Endothelial cell of umbilical vein (primary cell): ENCODE data around the gene OTOP1. TPM values are rescaled to one million over a fixed set of nuclear protein-coding genes. Genes with fewer than 3 reads are reported as not detected.

Experiments used
- BruUV-seq: library from RNA; stranded (reverse); fragments of 400-500 nt; replicated peaks from 2 replicates; lab custom pipeline; 2021; lab: Mats Ljungman, UMichigan
- CTCF ChIA-PET: fragments of 300-600, 350-600 bp; sonication (Branson Sonifier 250); formaldehyde crosslinking; loops from one replicate; lab custom pipeline; 2021; ENCODE audit warnings: antibody characterized with exemption, inconsistent platforms; lab: Charles Lee
- POLR2A ChIA-PET: fragments of 300-600, 350-600 bp; sonication (Branson Sonifier 250); formaldehyde crosslinking; loops from one replicate; lab custom pipeline; 2021; ENCODE audit warnings: antibody characterized with exemption, inconsistent platforms; lab: Charles Lee
- DNase-seq: peaks from one replicate; pipeline ENCODE4 v3.0.0-alpha.2; 2011; ENCODE audit warnings: low read depth, low spot score
- FAIRE-seq: peaks from 2 replicates; lab custom pipeline; 2011; peaks lifted over from hg19 to GRCh38; lab: Jason Lieb, UNC
- H2AFZ ChIP-seq: 2 replicates; pipeline ENCODE4 v1.6.0; 2012; ENCODE audit warnings: low read depth, low read length, control low read depth, inconsistent platforms
- H3K27ac ChIP-seq: 2 replicates; pipeline ENCODE4 v1.5.1; 2011; ENCODE audit warnings: low read depth, mild to moderate bottlenecking, control low read depth, low read length, moderate library complexity; ENCODE audit not compliant: insufficient read depth
- H3K27me3 ChIP-seq, 2 experiments: 2 replicates each; pipeline versions ENCODE4 v1.6.0 to v1.6.1; 2011; ENCODE audit warnings: low read length in 2 of 2, mixed read lengths in 1 of 2; ENCODE audit not compliant: control insufficient read depth in 2 of 2, insufficient read depth in 2 of 2
- H3K36me3 ChIP-seq, 2 experiments: 2 replicates in 1 of 2; 3 replicates in 1 of 2; pipeline ENCODE4 v1.5.1; 2011; ENCODE audit warnings: low read length in 2 of 2, mild to moderate bottlenecking in 1 of 2, moderate library complexity in 1 of 2; ENCODE audit not compliant: control insufficient read depth in 2 of 2, insufficient read depth in 2 of 2; ENCODE audit errors: extremely low read depth in 1 of 2
- H3K4me1 ChIP-seq: 3 replicates; pipeline ENCODE4 v1.5.1; 2011; ENCODE audit warnings: mild to moderate bottlenecking, low read length; ENCODE audit not compliant: control insufficient read depth, insufficient read depth; ENCODE audit errors: extremely low read depth
- H3K4me2 ChIP-seq: 2 replicates; pipeline ENCODE4 v1.6.1; 2011; ENCODE audit warnings: low read length, control low read depth, mixed read lengths; ENCODE audit not compliant: insufficient read depth
- H3K4me3 ChIP-seq, 3 experiments: fragments of 200-600 bp in 1 of 3; sonication (generic), shearing (Covaris generic) in 1 of 3; replicated peaks in 1 of 3; 2 replicates each; pipeline ENCODE4 v1.5.1; 2011 to 2016; ENCODE audit warnings: control low read depth in 3 of 3, low read length in 3 of 3, mild to moderate bottlenecking in 2 of 3, inconsistent platforms in 1 of 3, low read depth in 1 of 3, moderate library complexity in 1 of 3; ENCODE audit not compliant: insufficient read depth in 1 of 3
- H3K79me2 ChIP-seq: 2 replicates; pipeline ENCODE4 v1.6.0; 2012; ENCODE audit warnings: low read length, inconsistent platforms; ENCODE audit not compliant: control insufficient read depth, insufficient read depth
- H3K9ac ChIP-seq: replicated peaks from 2 replicates; pipeline ENCODE3; 2011; ENCODE audit warnings: low read length, control low read depth; ENCODE audit not compliant: insufficient read depth; ENCODE audit errors: extremely low read depth
- H3K9me1 ChIP-seq: replicated peaks from 3 replicates; pipeline ENCODE4 v1.6.0; 2011; ENCODE audit warnings: mild to moderate bottlenecking, low read length; ENCODE audit not compliant: control insufficient read depth, insufficient read depth; ENCODE audit errors: extremely low read depth
- H3K9me3 ChIP-seq: replicated peaks from 2 replicates; pipeline ENCODE4 v1.5.1; 2012; ENCODE audit warnings: low read length, inconsistent platforms; ENCODE audit not compliant: control insufficient read depth, insufficient read depth
- H4K20me1 ChIP-seq: replicated peaks from 2 replicates; pipeline ENCODE3; 2011; ENCODE audit warnings: mild to moderate bottlenecking, low read length; ENCODE audit not compliant: control insufficient read depth, insufficient read depth; ENCODE audit errors: extremely low read depth
- EZH2 ChIP-seq: IDR thresholded peaks from 2 replicates; pipeline ENCODE4 v1.6.1; 2012; ENCODE audit warnings: borderline replicate concordance, low read depth, mild to moderate bottlenecking, moderate library complexity, low read length, inconsistent platforms; ENCODE audit not compliant: severe bottlenecking
- FOS ChIP-seq: IDR thresholded peaks from 2 replicates; pipeline ENCODE4 v1.6.1; 2011; ENCODE audit warnings: mild to moderate bottlenecking, low read length, moderate library complexity, borderline replicate concordance; ENCODE audit not compliant: insufficient read depth
- GATA2 ChIP-seq: IDR thresholded peaks from 2 replicates; pipeline ENCODE4 v1.7.0; 2011; ENCODE audit warnings: low read depth, mild to moderate bottlenecking, moderate library complexity, mixed read lengths, low read length; ENCODE audit not compliant: insufficient read length, insufficient read depth
- JUN ChIP-seq: IDR thresholded peaks from 2 replicates; pipeline ENCODE4 v1.6.1; 2011; ENCODE audit warnings: borderline replicate concordance, low read depth; ENCODE audit not compliant: insufficient read length, insufficient read depth
- MAX ChIP-seq: IDR thresholded peaks from 2 replicates; pipeline ENCODE4 v1.6.1; 2011; ENCODE audit not compliant: insufficient read depth, insufficient read length
- MYC ChIP-seq: IDR thresholded peaks from one replicate; pipeline ENCODE4 v1.6.1; 2011; ENCODE audit warnings: mild to moderate bottlenecking, low read depth, low read length
- POLR2A ChIP-seq: IDR thresholded peaks from 2 replicates; pipeline ENCODE4 v1.6.1; 2012; ENCODE audit warnings: low read depth, mild to moderate bottlenecking, control low read depth, low read length
- POLR2AphosphoS5 ChIP-seq: IDR thresholded peaks from 2 replicates; pipeline ENCODE4 v1.6.1; 2012; ENCODE audit warnings: low read depth, mild to moderate bottlenecking, control low read depth, low read length, moderate library complexity; ENCODE audit not compliant: insufficient read depth
- dilution Hi-C: fragments of 300-500 bp; cut with MboI; formaldehyde crosslinking; loops from one replicate; pipeline ENCODE4 v1.15.0; 2019; ENCODE audit warnings: low sequenced_read_pairs; ENCODE audit not compliant: extremely low pct_ligation_motif_present
- intact Hi-C: fragments of 100-400 bp; cut with micrococcal nuclease; formaldehyde crosslinking; loops from one replicate; pipeline ENCODE4 v1.10.0; 2022
- polyA plus RNA-seq, 4 experiments: library from polyadenylated mRNA; depleted of rRNA in 3 of 4; stranded (reverse) in 3 of 4; unstranded in 1 of 4; fragments of >200 nt; gene quantifications; 2 replicates each; pipeline versions ENCODE4 v1.2.1 to v1.2.3, GENCODE V29; 2011 to 2012; ENCODE audit warnings: missing spikeins in 1 of 4
- total RNA-seq: library from RNA; stranded (reverse); gene quantifications from 2 replicates; pipeline ENCODE4 v1.2.3, GENCODE V29; 2021
- TF ChIP-seq, protein P1 (sequence below), 2 donors: IDR thresholded peaks; 1 replicate in 1 of 2; 2 replicates in 1 of 2; pipeline ENCODE4 v1.5.1; 2011; ENCODE audit warnings: low read length in 2 of 2, mild to moderate bottlenecking in 2 of 2, moderate library complexity in 2 of 2, control low read depth in 1 of 2, inconsistent platforms in 1 of 2, low read depth in 1 of 2; ENCODE audit not compliant: insufficient read depth in 1 of 2; ENCODE audit errors: extremely low read depth in 1 of 2

OTOP1 gene
- total and polyA plus RNA-seq, 2 donors (not counting 3 experiments of a cell fraction or from before 2014, with no cell fraction given) = not detected

DNA sequence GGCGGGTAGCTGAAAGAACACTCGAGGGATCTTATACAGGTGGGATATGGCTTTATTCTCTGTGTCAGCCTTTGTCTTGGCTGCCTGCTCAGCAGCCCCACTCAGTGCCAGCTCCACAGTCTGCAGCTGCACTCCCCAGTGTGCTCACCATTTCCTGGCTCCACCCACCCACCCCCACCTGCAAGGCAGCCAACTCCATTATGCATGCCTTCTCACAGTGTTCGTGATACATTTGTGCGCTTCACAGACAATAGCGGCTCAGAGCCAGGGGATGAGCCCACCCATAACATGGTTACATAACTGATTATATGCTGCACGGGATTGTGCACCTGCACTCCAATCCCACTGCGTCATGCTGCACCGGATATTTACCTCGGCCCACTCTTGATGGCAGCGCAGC is 30.1 kb upstream of the OTOP1 start:
- Histone ChIP-seq H3K27me3 (no peaks in the 10 kb centered on the region), H2AFZ (no peak overlapping the region), H3K4me1 (no peaks in the 10 kb centered on the region), H3K9me3 (no peaks in the 10 kb centered on the region), H3K9ac (no peak overlapping the region), H4K20me1 (no peaks in the 10 kb centered on the region), H3K9me1 (no peaks in the 10 kb centered on the region), H3K4me2 (no peak overlapping the region), H3K4me3 (no peak overlapping the region), H3K27ac (no peak overlapping the region), H3K79me2 (no peaks in the 10 kb centered on the region), H3K36me3 (no peaks in the 10 kb centered on the region)
- no peak for FAIRE-seq
- dilution Hi-C loops (no loop called here), intact Hi-C loops (no loop called here)
- no peak for TF ChIP-seq FOS
- TF ChIP-seq POLR2A = no peak
- TF ChIP-seq, protein P1, sequence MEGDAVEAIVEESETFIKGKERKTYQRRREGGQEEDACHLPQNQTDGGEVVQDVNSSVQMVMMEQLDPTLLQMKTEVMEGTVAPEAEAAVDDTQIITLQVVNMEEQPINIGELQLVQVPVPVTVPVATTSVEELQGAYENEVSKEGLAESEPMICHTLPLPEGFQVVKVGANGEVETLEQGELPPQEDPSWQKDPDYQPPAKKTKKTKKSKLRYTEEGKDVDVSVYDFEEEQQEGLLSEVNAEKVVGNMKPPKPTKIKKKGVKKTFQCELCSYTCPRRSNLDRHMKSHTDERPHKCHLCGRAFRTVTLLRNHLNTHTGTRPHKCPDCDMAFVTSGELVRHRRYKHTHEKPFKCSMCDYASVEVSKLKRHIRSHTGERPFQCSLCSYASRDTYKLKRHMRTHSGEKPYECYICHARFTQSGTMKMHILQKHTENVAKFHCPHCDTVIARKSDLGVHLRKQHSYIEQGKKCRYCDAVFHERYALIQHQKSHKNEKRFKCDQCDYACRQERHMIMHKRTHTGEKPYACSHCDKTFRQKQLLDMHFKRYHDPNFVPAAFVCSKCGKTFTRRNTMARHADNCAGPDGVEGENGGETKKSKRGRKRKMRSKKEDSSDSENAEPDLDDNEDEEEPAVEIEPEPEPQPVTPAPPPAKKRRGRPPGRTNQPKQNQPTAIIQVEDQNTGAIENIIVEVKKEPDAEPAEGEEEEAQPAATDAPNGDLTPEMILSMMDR (IDR thresholded peaks at IDR 0.05; ENCODE audit: extremely low read depth in 1 of 2, insufficient read depth in 1 of 2, low read depth in 1 of 2, low read length in 2 of 2) = no peak
- no peak for TF ChIP-seq MYC
- TF ChIP-seq MAX = no peak
- TF ChIP-seq POLR2AphosphoS5 = no peak
- no peak for TF ChIP-seq JUN
- no peak for TF ChIP-seq GATA2
- no peak for TF ChIP-seq EZH2
- ChIA-PET CTCF (interaction anchor here (2.1 kb wide), 1 partner anchor 80 kb away, joined by 6 read pairs; no protein-coding TSS in a partner anchor), POLR2A (no interaction called here)
- no peak for DNase-seq
- BruUV-seq = no TSS peak
